ENCODE results near the gene CCDC178. TPM values are rescaled to one million over a fixed set of nuclear protein-coding genes. Genes with fewer than 3 reads are reported as not detected.

The CCDC178 gene
- total RNA-seq, 1 experiment from 2014 or later: not detected

- no peaks in the 10 kb centered on the region for H3K27me3 ChIP-seq (ENCODE audit: insufficient read depth, low read depth)
- H2AFZ ChIP-seq: no peak overlapping the region
- no peak for DNase-seq
- ChIA-PET CTCF (no interaction called here), POLR2A (ENCODE audit: unreplicated experiment) (no interaction called here)
- BruUV-seq (replicated peaks): no TSS peak
- no peaks in the 10 kb centered on the region for H3K9me2 ChIP-seq (ENCODE audit: insufficient read depth)
- intact Hi-C loops (cut with micrococcal nuclease; ENCODE audit: unreplicated experiment): no loop called here
- no peak overlapping the region for H3K4me2 ChIP-seq
- H3K4me3 ChIP-seq: no peak overlapping the region
- no peaks in the 10 kb centered on the region for H3F3A ChIP-seq (ENCODE audit: insufficient read depth, low read depth)
- H3K9me3 ChIP-seq (ENCODE audit: insufficient read depth, low read depth): no peaks in the 10 kb centered on the region
- no peaks in the 10 kb centered on the region for H3K36me3 ChIP-seq (ENCODE audit: low read depth)
- H3K27ac ChIP-seq: no peak overlapping the region
- no peak for TF ChIP-seq EZH2 (IDR thresholded peaks at IDR 0.05; ENCODE audit: low read depth)
- TF ChIP-seq CTCF (conservative IDR thresholded peaks at IDR 0.05): no peak
- H3K4me1 ChIP-seq (replicated peaks; ENCODE audit: insufficient read depth): no peaks in the 10 kb centered on the region
- H3K79me2 ChIP-seq (ENCODE audit: low read depth): no peaks in the 10 kb centered on the region
- H4K20me1 ChIP-seq (ENCODE audit: insufficient read depth): no peaks in the 10 kb centered on the region
Observed at GRCh38 chr18:33034212-33034611, 406.3 kb downstream of the CCDC178 start.

- no peaks in the 10 kb centered on the region for H3K9me3 ChIP-seq (ENCODE audit: insufficient read depth, low read depth)
- no peaks in the 10 kb centered on the region for H3K4me1 ChIP-seq (replicated peaks; ENCODE audit: insufficient read depth)
- no peaks in the 10 kb centered on the region for H3K79me2 ChIP-seq (ENCODE audit: low read depth)
- no peaks in the 10 kb centered on the region for H3K36me3 ChIP-seq (ENCODE audit: low read depth)
- H2AFZ ChIP-seq: no peak overlapping the region
- no peak overlapping the region for H3K27ac ChIP-seq
- no peak overlapping the region for H3K4me2 ChIP-seq
- intact Hi-C loops (cut with micrococcal nuclease; ENCODE audit: unreplicated experiment): no loop called here
- TF ChIP-seq CTCF (conservative IDR thresholded peaks at IDR 0.05) (peak; percentile 27; the same call in 1 of the 2 replicates), EZH2 (IDR thresholded peaks at IDR 0.05; ENCODE audit: low read depth) (no peak)
- ChIA-PET POLR2A (ENCODE audit: unreplicated experiment) (no interaction called here), CTCF (no interaction called here)
- H4K20me1 ChIP-seq (ENCODE audit: insufficient read depth): no peaks in the 10 kb centered on the region
- BruUV-seq (replicated peaks): no TSS peak
- H3K9me2 ChIP-seq (ENCODE audit: insufficient read depth): no peaks in the 10 kb centered on the region
- no peaks in the 10 kb centered on the region for H3F3A ChIP-seq (ENCODE audit: insufficient read depth, low read depth)
- no peak overlapping the region for H3K4me3 ChIP-seq
- DNase-seq: no peak
- H3K27me3 ChIP-seq (ENCODE audit: insufficient read depth, low read depth): no peaks in the 10 kb centered on the region
Observed at GRCh38 chr18:33022370-33022769, 418.2 kb downstream of the CCDC178 start.

GRCh38 chr18:33020877-33021276, 419.6 kb downstream of the CCDC178 start:
- no TSS peak for BruUV-seq (replicated peaks)
- Histone ChIP-seq H3F3A (ENCODE audit: insufficient read depth, low read depth) (no peaks in the 10 kb centered on the region), H3K4me2 (no peak overlapping the region), H3K4me1 (replicated peaks; ENCODE audit: insufficient read depth) (no peaks in the 10 kb centered on the region), H3K4me3 (no peak overlapping the region), H3K9me3 (ENCODE audit: insufficient read depth, low read depth) (no peaks in the 10 kb centered on the region), H3K36me3 (ENCODE audit: low read depth) (no peaks in the 10 kb centered on the region), H3K27ac (no peak overlapping the region), H4K20me1 (ENCODE audit: insufficient read depth) (no peaks in the 10 kb centered on the region), H3K79me2 (ENCODE audit: low read depth) (no peaks in the 10 kb centered on the region), H2AFZ (no peak overlapping the region), H3K9me2 (ENCODE audit: insufficient read depth) (no peaks in the 10 kb centered on the region), H3K27me3 (ENCODE audit: insufficient read depth, low read depth) (no peaks in the 10 kb centered on the region)
- DNase-seq: no peak
- ChIA-PET CTCF (no interaction called here), POLR2A (ENCODE audit: unreplicated experiment) (no interaction called here)
- TF ChIP-seq CTCF (conservative IDR thresholded peaks at IDR 0.05) (no peak), EZH2 (IDR thresholded peaks at IDR 0.05; ENCODE audit: low read depth) (no peak)
- intact Hi-C loops (cut with micrococcal nuclease; ENCODE audit: unreplicated experiment): no loop called here

Data from PC-9 (cell line).